Measurements from ENCODE around the gene GNG12. TPM values are rescaled to one million over a fixed set of nuclear protein-coding genes. Genes with fewer than 3 reads are reported as not detected.

GNG12 gene
- total and polyA plus RNA-seq, 2 donors (not counting 1 experiment from before 2014, with no cell fraction given), result not detected

DNA sequence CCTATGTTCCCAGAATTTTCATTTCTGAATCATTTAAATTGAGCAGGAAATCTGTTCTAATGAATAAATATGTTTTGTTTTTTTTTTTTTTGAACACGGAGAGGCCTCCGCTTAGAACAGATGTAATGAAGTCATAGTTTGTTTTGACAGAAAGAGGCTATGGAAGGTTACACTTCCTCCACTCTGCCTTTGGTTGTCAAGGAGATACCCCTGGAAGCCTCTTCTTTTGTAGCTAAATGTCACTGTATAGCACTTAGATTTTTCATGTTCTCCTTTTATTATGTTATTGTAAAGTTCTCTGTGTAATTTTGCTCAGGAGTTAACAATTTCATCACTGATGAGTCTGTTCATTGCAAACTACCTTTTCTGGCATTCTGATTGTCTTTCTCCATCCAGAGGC lies 22.7 kb upstream of the GNG12 start:
- ChIA-PET CTCF (interaction anchor here (1.4 kb wide), 1 partner anchor 11 kb away, joined by 3 read pairs; no protein-coding TSS in a partner anchor), POLR2A (no interaction called here)
- Histone ChIP-seq H3K36me3 (replicated peaks in 1 of 2; ENCODE audit: control extremely low read depth in 1 of 2, control insufficient read depth in 1 of 2, extremely low read depth in 1 of 2, insufficient read depth in 2 of 2, low read length in 1 of 2) (no peaks in the 10 kb centered on the region), H3K27ac (ENCODE audit: low read length in 2 of 2) (no peak overlapping the region), H4K20me1 (ENCODE audit: control insufficient read depth, insufficient read depth, low read length, poor library complexity, severe bottlenecking) (no peaks in the 10 kb centered on the region), H2AFZ (ENCODE audit: insufficient read depth, low read depth, low read length, poor library complexity, severe bottlenecking) (no peak overlapping the region), H3K27me3 (replicated peaks in 1 of 4; ENCODE audit: control extremely low read depth in 1 of 4, control insufficient read depth in 3 of 4, insufficient read depth in 4 of 4, low read length in 3 of 4) (peaks cover 0 to under 1% (median 0%) of the 10 kb centered on the region in 4 experiments), H3K9me3 (ENCODE audit: control extremely low read depth in 1 of 3, control insufficient read depth in 2 of 3, insufficient read depth in 1 of 3, low read length in 2 of 3) (no peaks in the 10 kb centered on the region), H3K4me3 (ENCODE audit: control extremely low read depth in 1 of 5, extremely low read depth in 1 of 5, insufficient read depth in 1 of 5, low read depth in 2 of 5, low read length in 4 of 5) (no peak overlapping the region), H3K9ac (ENCODE audit: low read length) (no peak overlapping the region), H3K4me1 (ENCODE audit: control insufficient read depth in 2 of 2, insufficient read depth in 2 of 2, low read length in 2 of 2) (no peaks in the 10 kb centered on the region), H3K4me2 (replicated peaks; ENCODE audit: low read depth, low read length, poor library complexity, severe bottlenecking) (no peak overlapping the region), H3K79me2 (ENCODE audit: control insufficient read depth, insufficient read depth, low read length) (no peaks in the 10 kb centered on the region)
- Mint-ChIP-seq H3K27ac (no peak overlapping the region), H3K9me3 (ENCODE audit: insufficient read depth) (no peaks in the 10 kb centered on the region), H3K27me3 (peaks cover 24% of the 10 kb centered on the region), H3K4me3 (no peak overlapping the region), H3K4me1 (no peaks in the 10 kb centered on the region)
- WGBS (ENCODE audit: insufficient coverage), result no CpG with 5 or more reads among the region's 2 CpGs
- ATAC-seq (ENCODE audit: low read depth), result no peak
- intact Hi-C loops (cut with micrococcal nuclease), result no loop called here
- TF ChIP-seq EZH2 (IDR thresholded peaks at IDR 0.05; ENCODE audit: borderline replicate concordance, insufficient read depth, low read depth, low read length, poor library complexity, severe bottlenecking), result no peak
- TF ChIP-seq, protein P1, sequence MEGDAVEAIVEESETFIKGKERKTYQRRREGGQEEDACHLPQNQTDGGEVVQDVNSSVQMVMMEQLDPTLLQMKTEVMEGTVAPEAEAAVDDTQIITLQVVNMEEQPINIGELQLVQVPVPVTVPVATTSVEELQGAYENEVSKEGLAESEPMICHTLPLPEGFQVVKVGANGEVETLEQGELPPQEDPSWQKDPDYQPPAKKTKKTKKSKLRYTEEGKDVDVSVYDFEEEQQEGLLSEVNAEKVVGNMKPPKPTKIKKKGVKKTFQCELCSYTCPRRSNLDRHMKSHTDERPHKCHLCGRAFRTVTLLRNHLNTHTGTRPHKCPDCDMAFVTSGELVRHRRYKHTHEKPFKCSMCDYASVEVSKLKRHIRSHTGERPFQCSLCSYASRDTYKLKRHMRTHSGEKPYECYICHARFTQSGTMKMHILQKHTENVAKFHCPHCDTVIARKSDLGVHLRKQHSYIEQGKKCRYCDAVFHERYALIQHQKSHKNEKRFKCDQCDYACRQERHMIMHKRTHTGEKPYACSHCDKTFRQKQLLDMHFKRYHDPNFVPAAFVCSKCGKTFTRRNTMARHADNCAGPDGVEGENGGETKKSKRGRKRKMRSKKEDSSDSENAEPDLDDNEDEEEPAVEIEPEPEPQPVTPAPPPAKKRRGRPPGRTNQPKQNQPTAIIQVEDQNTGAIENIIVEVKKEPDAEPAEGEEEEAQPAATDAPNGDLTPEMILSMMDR (IDR thresholded peaks at IDR 0.05), result no peak
- DNase-seq, result no peak

DNA sequence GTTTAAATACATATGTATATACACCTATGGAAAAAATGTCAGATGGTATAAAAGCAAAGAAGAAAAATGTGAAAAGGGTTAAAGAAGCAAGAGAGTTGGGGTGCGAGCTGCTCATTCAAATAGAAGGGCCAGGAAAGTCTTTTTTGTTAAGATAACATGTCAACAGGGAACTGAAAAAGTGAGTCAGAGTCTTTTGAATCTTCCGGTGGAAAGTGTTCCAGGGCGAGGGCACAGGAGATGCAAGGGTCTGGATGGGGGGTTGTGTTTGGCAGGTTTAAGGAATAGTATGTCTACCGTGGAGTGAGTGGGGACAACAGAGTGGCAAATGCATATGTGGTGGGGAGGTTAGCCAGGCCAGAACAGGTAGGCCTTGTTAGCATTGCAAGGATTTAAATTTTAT lies 22.2 kb upstream of the GNG12 start:
- H3K9me3 Mint-ChIP-seq (ENCODE audit: insufficient read depth), result no peaks in the 10 kb centered on the region
- H3K79me2 ChIP-seq (ENCODE audit: control insufficient read depth, insufficient read depth, low read length), result no peaks in the 10 kb centered on the region
- TF ChIP-seq, protein P1 (IDR thresholded peaks at IDR 0.05), result no peak
- no peak for TF ChIP-seq EZH2 (IDR thresholded peaks at IDR 0.05; ENCODE audit: borderline replicate concordance, insufficient read depth, low read depth, low read length, poor library complexity, severe bottlenecking)
- H3K27me3 Mint-ChIP-seq, result peaks cover 19% of the 10 kb centered on the region
- H3K4me1 Mint-ChIP-seq, result no peaks in the 10 kb centered on the region
- DNase-seq (no peak), ATAC-seq (ENCODE audit: low read depth) (no peak)
- ChIA-PET CTCF (interaction anchor here (1.4 kb wide), 1 partner anchor 10 kb away, joined by 3 read pairs; no protein-coding TSS in a partner anchor), POLR2A (no interaction called here)
- no peaks in the 10 kb centered on the region for H3K4me1 ChIP-seq (ENCODE audit: control insufficient read depth in 2 of 2, insufficient read depth in 2 of 2, low read length in 2 of 2)
- H3K27ac ChIP-seq (ENCODE audit: low read length in 2 of 2), result no peak overlapping the region
- 38% methylated on average over 4 of the region's 4 CpGs for WGBS (ENCODE audit: insufficient coverage)
- no peak overlapping the region for H3K27ac Mint-ChIP-seq
- H3K36me3 ChIP-seq (replicated peaks in 1 of 2; ENCODE audit: control extremely low read depth in 1 of 2, control insufficient read depth in 1 of 2, extremely low read depth in 1 of 2, insufficient read depth in 2 of 2, low read length in 1 of 2), result no peaks in the 10 kb centered on the region
- H3K9ac ChIP-seq (ENCODE audit: low read length), result no peak overlapping the region
- peaks cover 0 to 6% (median 0%) of the 10 kb centered on the region in 4 experiments for H3K27me3 ChIP-seq (replicated peaks in 1 of 4; ENCODE audit: control extremely low read depth in 1 of 4, control insufficient read depth in 3 of 4, insufficient read depth in 4 of 4, low read length in 3 of 4)
- no peak overlapping the region for H3K4me2 ChIP-seq (replicated peaks; ENCODE audit: low read depth, low read length, poor library complexity, severe bottlenecking)
- H4K20me1 ChIP-seq (ENCODE audit: control insufficient read depth, insufficient read depth, low read length, poor library complexity, severe bottlenecking), result no peaks in the 10 kb centered on the region
- H3K9me3 ChIP-seq (ENCODE audit: control extremely low read depth in 1 of 3, control insufficient read depth in 2 of 3, insufficient read depth in 1 of 3, low read length in 2 of 3), result no peaks in the 10 kb centered on the region
- H2AFZ ChIP-seq (ENCODE audit: insufficient read depth, low read depth, low read length, poor library complexity, severe bottlenecking), result no peak overlapping the region
- H3K4me3 ChIP-seq (ENCODE audit: control extremely low read depth in 1 of 5, extremely low read depth in 1 of 5, insufficient read depth in 1 of 5, low read depth in 2 of 5, low read length in 4 of 5), result no peak overlapping the region
- intact Hi-C loops (cut with micrococcal nuclease), result no loop called here
- H3K4me3 Mint-ChIP-seq, result no peak overlapping the region
